AG09309 (cell line): ENCODE results near the gene INPP5F.
"Not testable (repeated sequence)": the region's sequence is repeated elsewhere in the genome, so short reads cannot be mapped to it uniquely, and the experiment has no call there.

ENCODE experiments used
- DNase-seq: peaks from one replicate; pipeline ENCODE4 v3.0.0-alpha.2; 2010; ENCODE audit warnings: low read depth
- H3K4me3 ChIP-seq: 2 replicates; pipeline ENCODE4 v1.5.1; 2011; ENCODE audit warnings: mild to moderate bottlenecking, low read depth, low read length, moderate library complexity; ENCODE audit not compliant: control insufficient read depth
- TF ChIP-seq, protein P1 (sequence below): IDR thresholded peaks from 2 replicates; pipeline ENCODE4 v1.5.1; 2011; ENCODE audit warnings: mild to moderate bottlenecking, low read depth, low read length, inconsistent platforms; ENCODE audit not compliant: insufficient read depth, control insufficient read depth; ENCODE audit errors: missing control alignments

The INPP5F gene

DNA sequence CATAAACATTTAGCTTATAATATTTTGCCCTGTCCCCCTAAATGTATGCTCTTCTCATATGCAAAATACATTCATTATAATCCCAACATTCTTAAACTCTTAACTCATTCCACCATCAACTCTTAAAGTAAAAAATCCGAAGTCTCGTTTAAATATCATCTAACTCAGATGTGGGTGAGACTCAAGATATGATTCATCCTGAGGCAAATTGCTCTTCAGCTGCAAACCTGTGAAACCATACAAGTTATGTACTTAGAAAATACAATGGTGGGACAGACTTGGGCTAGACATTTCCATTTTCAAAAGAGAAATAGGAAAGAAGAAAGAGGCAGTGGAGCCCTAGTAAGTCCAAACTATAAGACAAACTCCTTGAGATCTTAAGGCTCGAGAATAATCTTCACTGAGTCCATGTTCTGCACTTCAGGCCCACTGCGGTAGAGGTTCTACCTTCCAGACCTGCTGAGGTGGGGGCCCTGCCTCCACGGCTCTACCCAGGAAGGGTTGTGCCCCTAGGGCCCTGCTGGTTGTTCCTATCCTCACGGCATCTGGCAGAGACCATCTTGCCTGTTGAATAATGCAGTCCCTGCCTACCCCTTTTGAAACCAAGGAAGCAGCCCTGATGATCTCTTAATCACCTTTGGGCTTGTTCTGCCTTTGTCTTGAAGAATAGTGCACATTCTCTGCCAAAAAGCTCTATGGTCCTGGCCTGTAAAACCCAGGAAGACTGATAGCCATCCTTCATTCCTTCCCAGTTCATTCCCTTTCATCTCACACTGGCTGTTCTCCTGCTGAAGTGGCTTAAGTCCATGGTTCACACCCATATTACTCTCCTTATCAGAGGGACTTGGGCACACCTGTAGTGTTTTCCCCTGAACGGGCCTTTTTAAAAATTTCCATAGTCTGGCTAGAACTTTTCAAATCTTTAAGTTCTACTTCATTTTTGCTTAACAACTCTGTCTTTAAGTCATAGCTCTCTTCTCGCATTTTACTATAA lies 37.3 kb downstream of the INPP5F start:
- no peak overlapping the region for H3K4me3 ChIP-seq
- TF ChIP-seq, protein P1, sequence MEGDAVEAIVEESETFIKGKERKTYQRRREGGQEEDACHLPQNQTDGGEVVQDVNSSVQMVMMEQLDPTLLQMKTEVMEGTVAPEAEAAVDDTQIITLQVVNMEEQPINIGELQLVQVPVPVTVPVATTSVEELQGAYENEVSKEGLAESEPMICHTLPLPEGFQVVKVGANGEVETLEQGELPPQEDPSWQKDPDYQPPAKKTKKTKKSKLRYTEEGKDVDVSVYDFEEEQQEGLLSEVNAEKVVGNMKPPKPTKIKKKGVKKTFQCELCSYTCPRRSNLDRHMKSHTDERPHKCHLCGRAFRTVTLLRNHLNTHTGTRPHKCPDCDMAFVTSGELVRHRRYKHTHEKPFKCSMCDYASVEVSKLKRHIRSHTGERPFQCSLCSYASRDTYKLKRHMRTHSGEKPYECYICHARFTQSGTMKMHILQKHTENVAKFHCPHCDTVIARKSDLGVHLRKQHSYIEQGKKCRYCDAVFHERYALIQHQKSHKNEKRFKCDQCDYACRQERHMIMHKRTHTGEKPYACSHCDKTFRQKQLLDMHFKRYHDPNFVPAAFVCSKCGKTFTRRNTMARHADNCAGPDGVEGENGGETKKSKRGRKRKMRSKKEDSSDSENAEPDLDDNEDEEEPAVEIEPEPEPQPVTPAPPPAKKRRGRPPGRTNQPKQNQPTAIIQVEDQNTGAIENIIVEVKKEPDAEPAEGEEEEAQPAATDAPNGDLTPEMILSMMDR, result no peak
- DNase-seq, result no peak

DNA sequence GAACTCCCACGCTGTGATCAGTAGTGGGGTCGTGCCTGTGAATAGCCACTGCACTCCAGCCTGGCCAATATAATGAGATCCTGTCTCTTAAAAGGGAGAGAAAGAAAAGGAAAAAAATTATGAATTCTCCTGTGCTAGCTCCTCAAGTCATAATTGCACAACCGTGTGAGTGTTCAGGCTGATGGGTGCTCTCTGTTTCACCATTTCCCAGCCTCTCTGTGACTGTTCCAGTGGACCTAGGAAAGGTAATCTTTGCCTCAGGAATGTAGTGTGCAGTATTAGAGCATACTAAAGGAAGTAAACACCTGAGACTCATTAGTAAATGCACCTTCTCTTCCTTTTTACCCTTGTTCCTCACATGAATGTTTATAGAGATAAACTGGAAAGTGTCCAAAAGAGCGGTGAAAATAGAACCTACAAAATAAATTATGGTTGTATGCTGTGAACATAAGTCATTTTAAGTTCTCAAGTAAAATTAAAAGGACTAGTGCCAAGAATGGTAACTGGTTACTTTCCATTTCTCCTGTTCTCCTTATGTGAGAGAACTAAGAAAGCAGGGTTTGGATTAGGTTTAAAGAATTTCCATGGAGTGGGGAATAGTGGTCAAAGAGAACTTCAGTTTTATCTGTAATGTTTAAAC lies 42.7 kb downstream of the INPP5F start:
- H3K4me3 ChIP-seq, result no peak overlapping the region
- DNase-seq, result no peak
- TF ChIP-seq, protein P1, result no peak

DNA sequence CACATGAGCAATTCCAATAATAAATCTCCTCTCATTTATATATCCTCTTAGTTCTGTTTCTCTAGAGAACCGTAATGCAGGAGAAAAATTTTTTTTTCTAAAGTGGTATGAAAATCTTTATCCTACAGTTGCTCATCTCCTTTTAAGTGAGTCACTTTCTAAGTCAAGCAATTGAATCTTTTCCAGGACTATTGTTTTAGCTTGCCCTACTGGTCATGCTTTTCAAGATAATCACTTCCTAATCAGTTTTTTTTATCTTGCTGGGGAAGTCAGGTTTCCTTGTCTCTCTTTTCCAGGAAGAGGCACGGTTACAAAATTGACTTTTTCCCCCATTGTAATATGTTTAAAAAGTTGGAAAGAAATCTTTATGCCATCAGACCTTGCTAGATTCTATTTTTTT lies 44.0 kb downstream of the INPP5F start:
- no peak for DNase-seq
- H3K4me3 ChIP-seq, result no peak overlapping the region

DNA sequence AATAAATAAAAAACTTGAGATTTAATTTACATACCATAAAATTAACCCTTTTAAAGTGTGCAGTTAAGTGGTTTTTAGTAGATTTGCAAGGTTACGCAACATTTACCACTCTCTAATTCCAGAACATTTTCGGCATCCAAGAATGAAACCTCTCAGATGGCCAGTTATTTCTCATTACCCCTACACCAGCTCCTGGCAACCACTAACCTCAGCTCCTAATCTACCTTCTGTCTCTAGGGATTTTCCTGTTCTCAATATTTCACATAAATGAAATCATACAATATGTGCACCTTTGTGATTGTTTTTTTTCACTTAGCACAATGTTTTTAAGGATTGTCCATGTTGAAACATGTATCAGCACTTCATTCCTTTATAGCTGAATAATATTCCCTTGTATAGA lies 45.1 kb downstream of the INPP5F start:
- no peak overlapping the region for H3K4me3 ChIP-seq
- DNase-seq, result no peak
- TF ChIP-seq, protein P1, result no peak

More for the DNA sequence above, 44.0 kb downstream of the INPP5F start:
- TF ChIP-seq, protein P1, result no peak

DNA sequence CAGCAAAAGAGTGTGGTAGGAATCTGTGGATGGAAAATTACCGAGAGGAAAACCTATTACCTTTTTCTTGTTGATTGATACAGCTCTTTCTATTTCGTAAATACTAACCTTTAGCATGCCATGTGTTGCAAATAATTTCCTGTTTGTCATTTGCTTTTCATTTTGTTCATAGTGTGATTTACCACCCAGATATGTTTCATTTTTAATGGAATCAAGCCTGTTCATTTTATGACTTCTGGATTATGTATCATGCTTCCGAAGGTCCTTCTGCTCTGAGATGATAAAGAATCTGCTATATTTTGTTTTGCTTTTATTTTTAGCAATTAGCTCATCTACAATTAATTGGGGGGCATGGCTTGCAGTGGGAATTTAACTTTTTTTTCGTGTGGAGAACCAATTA lies 46.5 kb downstream of the INPP5F start:
- TF ChIP-seq, protein P1, result no peak
- H3K4me3 ChIP-seq, result no peak overlapping the region

DNA sequence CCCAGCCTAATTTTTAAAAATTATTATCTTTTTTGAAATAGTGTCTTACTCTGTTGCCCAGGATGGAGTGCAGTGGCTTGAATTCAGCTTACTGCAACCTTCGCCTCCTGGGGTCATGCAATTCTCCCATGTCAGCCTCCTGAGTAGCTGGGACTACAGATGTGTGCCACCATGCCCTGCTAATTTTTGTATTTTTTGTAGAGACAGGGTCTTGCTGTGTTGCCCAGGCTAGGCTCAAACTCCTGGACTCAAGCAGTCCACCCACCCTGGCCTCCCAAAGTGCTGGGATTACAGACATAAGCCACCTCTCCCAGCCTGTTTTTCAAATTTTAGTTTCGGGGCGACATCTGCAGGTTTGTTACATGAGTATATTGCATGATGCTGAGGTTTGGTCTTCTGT lies 47.2 kb downstream of the INPP5F start:
- DNase-seq, result not testable (repeated sequence)

More for the DNA sequence above, 46.5 kb downstream of the INPP5F start:
- no peak for DNase-seq

DNA sequence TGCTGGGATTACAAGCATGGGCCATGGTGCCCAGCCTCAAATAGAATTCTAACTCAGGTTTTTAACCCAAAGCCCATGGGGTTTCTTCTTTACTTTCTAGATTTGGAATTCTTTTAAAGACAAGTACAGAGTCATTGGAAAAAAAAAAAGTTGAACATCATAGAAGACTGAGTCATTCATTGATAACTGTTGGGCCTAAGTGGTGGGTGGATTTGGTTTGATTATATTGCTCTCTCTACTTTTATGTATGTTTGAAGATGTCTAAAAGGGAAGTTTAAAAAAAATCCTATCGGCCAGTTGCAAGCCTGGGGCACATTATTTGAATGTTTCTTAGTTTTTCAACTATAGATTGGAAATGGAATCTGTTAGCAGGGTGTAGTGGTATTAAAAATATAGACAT lies 49.7 kb downstream of the INPP5F start:
- TF ChIP-seq, protein P1, result no peak
- H3K4me3 ChIP-seq, result no peak overlapping the region
- DNase-seq, result no peak

More for the DNA sequence above, 47.2 kb downstream of the INPP5F start:
- H3K4me3 ChIP-seq, result not testable (repeated sequence)
